Ovary (tissue), 9 donors: Measurements from ENCODE around the gene AUTS2. TPM values are rescaled to one million over a fixed set of nuclear protein-coding genes. Genes with fewer than 3 reads are reported as not detected.

ENCODE experiments used
- DNase-seq, 5 donors: peaks; one replicate each; pipeline ENCODE4 v3.0.0-alpha.2; 2019 to 2020
- H3K27ac ChIP-seq, 2 donors: fragments of 200-600 bp; one replicate each; pipeline versions ENCODE4 v1.5.1 to v1.8.0; 2019 to 2022
- H3K27me3 ChIP-seq: fragments of 200-600 bp; one replicate; pipeline ENCODE4 v1.8.0; 2022
- H3K36me3 ChIP-seq: fragments of 200-600 bp; sonication (generic); one replicate; pipeline ENCODE4 v1.5.1; 2019
- H3K4me1 ChIP-seq: one replicate; pipeline ENCODE4 v1.8.1; 2013; ENCODE audit warnings: mild to moderate bottlenecking, moderate library complexity; ENCODE audit not compliant: insufficient read depth
- H3K4me3 ChIP-seq: fragments of 200-600 bp; sonication (generic); one replicate; pipeline ENCODE4 v1.5.1; 2017
- H3K9me3 ChIP-seq, 2 donors: fragments of 200-600 bp in 1 of 2; sonication (generic) in 1 of 2; one replicate each; pipeline versions ENCODE4 v1.5.1 to v1.8.1; 2013 to 2019; ENCODE audit warnings: mild to moderate bottlenecking in 1 of 2, moderate library complexity in 1 of 2
- EP300 ChIP-seq: sonication (generic); formaldehyde crosslinking; IDR thresholded peaks from one replicate; pipeline ENCODE4 v1.6.1; 2017; ENCODE audit warnings: antibody characterized with exemption
- POLR2A ChIP-seq: fragments of 450-650 bp; IDR thresholded peaks from one replicate; pipeline ENCODE4 v1.6.1; 2017; ENCODE audit warnings: antibody characterized with exemption, mild to moderate bottlenecking, moderate library complexity
- WGBS, 3 donors: extraction: QIAGEN DNeasy Blood & Tissue Kit in 1 of 3; methylation state at CpG; one replicate each; pipeline versions ENCODE4 v1.1.5 to v1.1.7; 2013 to 2017; 5-methylcytosine and 5-hydroxymethylcytosine counted together
- intact Hi-C, 4 donors: fragments of 100-400 bp; cut with DNase I; formaldehyde crosslinking; loops; one replicate each; pipeline versions ENCODE4 v1.11.0 to v1.15.1; 2022 to 2023
- polyA plus RNA-seq, 2 donors: library from polyadenylated mRNA; stranded (reverse); fragments of 200-250 nt in 1 of 2; fragments of 350-450 nt in 1 of 2; fragmentation: Illumina TruSeq in 1 of 2; extraction: RNeasy Lipid Tissue Mini Kit (QIAGEN cat#74804) in 1 of 2; gene quantifications; one replicate each; pipeline ENCODE4 v1.2.3, GENCODE V29; 2013 to 2014
- total RNA-seq, 7 donors: library from RNA; depleted of rRNA in 2 of 7; stranded (reverse); fragments of >200 nt in 2 of 7; fragmentation: NEBNext Ultra II Directional in 3 of 7; extraction: Animal tissue kit (Norgen Biotek cat#: 25700) in 3 of 7; gene quantifications; one replicate each; pipeline versions ENCODE4 v1.1.0 to v1.2.4, GENCODE V29; 2016 to 2023
- TF ChIP-seq, protein P1 (sequence below), 3 donors: fragments of 450-650 bp in 2 of 3; fragments of 200-600 bp in 1 of 3; IDR thresholded peaks; one replicate each; pipeline versions ENCODE4 v1.5.1 to v1.8.0; 2016 to 2022; ENCODE audit warnings: antibody characterized with exemption in 3 of 3, mild to moderate bottlenecking in 1 of 3
- donor health status: DM: no; HTN: no; CAD: no; lungs with moderate emphysema.
- donor health status: DM: no; HTN: no; CAD: no.
- donor health status: Bipolar disorder and iron deficiency.
- donor health status: DM: yes; HTN: yes; CAD: no.
- donor health status: DM: no; HTN: no; CAD: no.
- donor health status: DM: yes; HTN: yes; CAD: no.

The AUTS2 gene
- total and polyA plus RNA-seq, 9 donors = 18.3 to 60.9 (median 44.9) TPM

DNA sequence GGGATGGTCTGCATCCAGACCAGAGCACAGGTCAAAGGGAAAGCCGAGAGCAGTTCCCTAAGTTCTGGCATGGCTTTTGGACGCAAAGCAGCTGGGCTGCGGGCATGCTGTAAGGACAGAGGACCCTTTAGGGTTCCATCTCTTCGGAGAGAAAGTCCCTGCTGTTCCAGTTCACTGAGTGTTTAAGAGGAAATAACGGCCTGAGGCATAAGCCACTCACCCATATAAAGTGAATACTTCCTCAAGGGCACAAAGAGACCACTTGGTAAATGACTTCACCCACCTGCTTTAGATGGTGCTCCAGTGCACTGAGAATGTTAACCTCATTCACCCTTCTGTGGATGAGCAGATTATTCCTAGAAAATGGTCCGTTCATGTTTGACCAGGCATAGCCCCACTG, 946.9 kb downstream of the AUTS2 start:
- H3K27ac ChIP-seq = no peak overlapping the region
- no peaks in the 10 kb centered on the region for H3K36me3 ChIP-seq
- H3K4me3 ChIP-seq = no peak overlapping the region
- no peaks in the 10 kb centered on the region for H3K4me1 ChIP-seq
- 89 to 95% (median 93%) methylated on average over 6 of the region's 6 CpGs for WGBS, 3 donors
- no peaks in the 10 kb centered on the region for H3K27me3 ChIP-seq
- TF ChIP-seq, protein P1, sequence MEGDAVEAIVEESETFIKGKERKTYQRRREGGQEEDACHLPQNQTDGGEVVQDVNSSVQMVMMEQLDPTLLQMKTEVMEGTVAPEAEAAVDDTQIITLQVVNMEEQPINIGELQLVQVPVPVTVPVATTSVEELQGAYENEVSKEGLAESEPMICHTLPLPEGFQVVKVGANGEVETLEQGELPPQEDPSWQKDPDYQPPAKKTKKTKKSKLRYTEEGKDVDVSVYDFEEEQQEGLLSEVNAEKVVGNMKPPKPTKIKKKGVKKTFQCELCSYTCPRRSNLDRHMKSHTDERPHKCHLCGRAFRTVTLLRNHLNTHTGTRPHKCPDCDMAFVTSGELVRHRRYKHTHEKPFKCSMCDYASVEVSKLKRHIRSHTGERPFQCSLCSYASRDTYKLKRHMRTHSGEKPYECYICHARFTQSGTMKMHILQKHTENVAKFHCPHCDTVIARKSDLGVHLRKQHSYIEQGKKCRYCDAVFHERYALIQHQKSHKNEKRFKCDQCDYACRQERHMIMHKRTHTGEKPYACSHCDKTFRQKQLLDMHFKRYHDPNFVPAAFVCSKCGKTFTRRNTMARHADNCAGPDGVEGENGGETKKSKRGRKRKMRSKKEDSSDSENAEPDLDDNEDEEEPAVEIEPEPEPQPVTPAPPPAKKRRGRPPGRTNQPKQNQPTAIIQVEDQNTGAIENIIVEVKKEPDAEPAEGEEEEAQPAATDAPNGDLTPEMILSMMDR (IDR thresholded peaks at IDR 0.05) = no peak
- TF ChIP-seq POLR2A = no peak
- no peak for TF ChIP-seq EP300
- DNase-seq = no peak
- intact Hi-C loops = no loop called here
- H3K9me3 ChIP-seq = no peaks in the 10 kb centered on the region

DNA sequence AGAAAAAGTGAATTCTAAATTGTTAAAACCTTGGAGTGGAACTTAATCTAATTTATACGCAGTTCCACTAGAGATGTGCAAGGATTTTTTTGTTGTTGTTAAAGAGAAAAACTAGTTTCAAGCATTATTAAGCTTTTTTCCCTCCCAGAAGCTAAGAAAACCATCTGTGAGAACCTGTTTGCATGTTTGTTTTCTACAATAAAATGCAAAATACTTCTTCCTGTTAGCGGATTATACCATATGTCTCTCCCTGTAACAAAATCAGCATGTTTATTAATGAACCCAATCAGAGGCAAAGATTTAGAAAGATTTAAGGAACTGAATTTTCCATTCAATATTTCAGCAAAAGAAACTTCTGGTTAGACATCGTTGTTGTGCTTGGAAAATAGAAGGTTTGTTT, 953.9 kb downstream of the AUTS2 start:
- 13 to 37% (median 27%) methylated on average over 3 of the region's 3 CpGs for WGBS, 3 donors
- intact Hi-C loops = no loop called here
- no peak overlapping the region for H3K4me3 ChIP-seq
- H3K36me3 ChIP-seq = no peaks in the 10 kb centered on the region
- no peaks in the 10 kb centered on the region for H3K27me3 ChIP-seq
- DNase-seq = no peak
- H3K4me1 ChIP-seq = no peaks in the 10 kb centered on the region
- H3K9me3 ChIP-seq = no peaks in the 10 kb centered on the region
- TF ChIP-seq, protein P1 (IDR thresholded peaks at IDR 0.05) = no peak
- TF ChIP-seq POLR2A = no peak
- no peak for TF ChIP-seq EP300
- no peak overlapping the region for H3K27ac ChIP-seq

DNA sequence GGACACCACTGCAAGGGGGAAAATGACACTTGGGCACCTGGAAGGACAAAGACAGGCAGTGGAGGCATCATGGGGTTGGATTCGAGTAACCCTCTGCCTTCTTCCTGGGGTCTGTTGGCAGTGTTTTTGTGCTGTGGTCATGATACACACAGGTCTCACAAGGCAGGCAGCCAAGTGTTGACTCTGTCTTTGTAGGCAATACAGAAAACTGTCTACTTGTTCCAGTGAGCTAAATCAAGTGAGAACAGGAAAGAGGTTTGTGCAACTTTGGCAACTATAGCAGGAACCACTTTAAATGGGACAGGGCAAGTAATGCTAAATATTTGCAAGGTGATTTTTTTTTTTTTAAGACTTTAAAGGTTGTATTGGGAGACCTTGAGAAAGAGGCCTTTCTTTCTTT, 955.1 kb downstream of the AUTS2 start:
- intact Hi-C loops = no loop called here
- Histone ChIP-seq H3K27ac (no peak overlapping the region), H3K36me3 (no peaks in the 10 kb centered on the region), H3K27me3 (no peaks in the 10 kb centered on the region), H3K9me3 (no peaks in the 10 kb centered on the region), H3K4me3 (no peak overlapping the region), H3K4me1 (no peaks in the 10 kb centered on the region)
- 75 to 97% (median 78%) methylated on average over 1 of the region's 1 CpG for WGBS, 3 donors
- DNase-seq = no peak
- TF ChIP-seq EP300 (no peak), POLR2A (no peak)
- TF ChIP-seq, protein P1 (IDR thresholded peaks at IDR 0.05) = no peak

DNA sequence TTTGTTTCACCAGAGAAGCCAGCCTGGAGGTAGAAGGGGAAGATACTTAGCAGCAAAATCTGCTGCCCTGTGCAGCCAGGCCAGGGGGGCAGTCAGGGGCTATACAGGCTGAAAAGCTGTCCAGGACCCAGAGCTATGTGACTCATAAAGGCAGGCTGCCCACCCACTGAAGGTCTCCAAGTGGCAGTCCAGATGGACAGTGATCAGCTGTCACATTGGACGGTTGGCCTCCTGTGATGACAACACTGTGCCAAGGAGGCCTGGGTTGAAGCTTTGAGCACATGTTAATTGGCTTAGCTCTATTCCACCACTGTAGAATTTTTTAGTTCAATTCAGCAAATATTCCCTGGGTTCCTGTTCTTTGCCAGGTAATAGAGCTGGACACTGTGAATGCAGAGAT, 956.4 kb downstream of the AUTS2 start:
- WGBS, 3 donors = 98 to 100% (median 100%) methylated on average over 1 of the region's 1 CpG
- intact Hi-C loops = no loop called here
- Histone ChIP-seq H3K4me3 (no peak overlapping the region), H3K27me3 (no peaks in the 10 kb centered on the region), H3K9me3 (no peaks in the 10 kb centered on the region), H3K36me3 (no peaks in the 10 kb centered on the region), H3K4me1 (no peaks in the 10 kb centered on the region), H3K27ac (no peak overlapping the region)
- no peak for DNase-seq
- TF ChIP-seq EP300 (no peak), POLR2A (no peak)
- TF ChIP-seq, protein P1 (IDR thresholded peaks at IDR 0.05) = no peak

DNA sequence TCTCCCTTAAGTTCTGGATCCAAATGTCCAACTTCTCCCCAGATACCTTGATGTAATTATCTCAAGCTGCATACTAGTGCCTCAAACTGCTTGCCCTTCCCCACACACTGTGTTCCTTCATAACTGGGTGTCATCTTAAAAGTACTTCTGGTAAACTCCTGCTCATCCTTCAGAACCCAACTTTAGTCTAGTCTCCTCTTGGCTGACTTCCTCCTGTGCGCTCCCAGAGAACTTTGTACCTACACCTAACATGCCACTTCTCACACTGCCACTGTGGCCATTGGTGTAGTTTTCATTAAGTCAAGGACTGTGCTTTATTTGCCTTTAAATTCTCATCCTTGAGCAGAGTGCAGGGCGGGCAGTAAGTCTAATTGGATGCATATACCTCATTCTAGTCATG, 958.5 kb downstream of the AUTS2 start:
- intact Hi-C loops = no loop called here
- DNase-seq = no peak
- Histone ChIP-seq H3K36me3 (no peaks in the 10 kb centered on the region), H3K4me3 (no peak overlapping the region), H3K27me3 (no peaks in the 10 kb centered on the region), H3K27ac (no peak overlapping the region), H3K4me1 (no peaks in the 10 kb centered on the region), H3K9me3 (no peaks in the 10 kb centered on the region)
- TF ChIP-seq EP300 (no peak), POLR2A (no peak)
- TF ChIP-seq, protein P1 (IDR thresholded peaks at IDR 0.05) = no peak
- 95 to 97% (median 96%) methylated on average over 2 of the region's 2 CpGs for WGBS, 3 donors
